GM12875 (cell line): ENCODE measurements around the gene CSF2RB.
A peak's percentile ranks its signal among the peaks of the same experiment; 100 is the strongest.

Experiments used
- H3K4me3 ChIP-seq: one replicate; pipeline ENCODE4 v1.5.1; 2011; ENCODE audit warnings: low read depth, low read length, control low read depth
- CTCF ChIP-seq: IDR thresholded peaks from 2 replicates; pipeline ENCODE4 v1.5.1; 2011; ENCODE audit warnings: low read depth, mild to moderate bottlenecking, control low read depth, inconsistent platforms, low read length, moderate library complexity, borderline replicate concordance; ENCODE audit not compliant: insufficient read depth

The CSF2RB gene

GRCh38 chr22:36870250-36870649 lies 43.2 kb upstream of the CSF2RB start:
- TF ChIP-seq CTCF, result no peak
- H3K4me3 ChIP-seq, result no peak overlapping the region

GRCh38 chr22:36871669-36872081 lies 41.8 kb upstream of the CSF2RB start:
- no peak for TF ChIP-seq CTCF

GRCh38 chr22:36872084-36872483 lies 41.3 kb upstream of the CSF2RB start:
- no peak overlapping the region for H3K4me3 ChIP-seq
- no peak for TF ChIP-seq CTCF

More at GRCh38 chr22:36871669-36872081, 41.8 kb upstream of the CSF2RB start:
- H3K4me3 ChIP-seq, result no peak overlapping the region

GRCh38 chr22:36872866-36873498 lies 40.4 kb upstream of the CSF2RB start:
- no peak for TF ChIP-seq CTCF
- no peak overlapping the region for H3K4me3 ChIP-seq

- peak; percentile 42; the same call in 1 of the 2 replicates for TF ChIP-seq CTCF
- H3K4me3 ChIP-seq, result no peak overlapping the region
Observed at GRCh38 chr22:36873614-36874308, 39.7 kb upstream of the CSF2RB start.

GRCh38 chr22:36874309-36874696 lies 39.1 kb upstream of the CSF2RB start:
- H3K4me3 ChIP-seq, result no peak overlapping the region
- TF ChIP-seq CTCF, result no peak

- no peak overlapping the region for H3K4me3 ChIP-seq
- TF ChIP-seq CTCF, result no peak
Observed at GRCh38 chr22:36874736-36875135, 38.7 kb upstream of the CSF2RB start.
